GM19438 (cell line): ENCODE results near the gene BANP.
"Not testable (repeated sequence)": the region's sequence is repeated elsewhere in the genome, so short reads cannot be mapped to it uniquely, and the experiment has no call there.

Experiments
- ATAC-seq: cut with Tn5 transposase; IDR thresholded peaks from one replicate; pipeline ENCODE4 v1.9.1; 2021; ENCODE audit warnings: low read depth; ENCODE audit not compliant: unreplicated experiment

BANP gene

GRCh38 chr16:88114541-88115228 lies 163.5 kb downstream of the BANP start:
- ATAC-seq, result not testable (repeated sequence)

GRCh38 chr16:88116121-88116520 lies 164.9 kb downstream of the BANP start:
- no peak for ATAC-seq

GRCh38 chr16:88117476-88117868 lies 166.2 kb downstream of the BANP start:
- ATAC-seq, result no peak

- ATAC-seq, result no peak
These were observed 167.1 kb downstream of the BANP start for GRCh38 chr16:88118376-88118775.

- ATAC-seq, result not testable (repeated sequence)
These were observed 167.9 kb downstream of the BANP start for GRCh38 chr16:88118852-88119741.

GRCh38 chr16:88119881-88120751 lies 168.9 kb downstream of the BANP start:
- not testable (repeated sequence) for ATAC-seq

- no peak for ATAC-seq
These were observed 169.6 kb downstream of the BANP start for GRCh38 chr16:88120812-88121211.

- not testable (repeated sequence) for ATAC-seq
These were observed 170.2 kb downstream of the BANP start for GRCh38 chr16:88121391-88121790.

GRCh38 chr16:88121886-88122580 lies 170.8 kb downstream of the BANP start:
- ATAC-seq, result no peak
